Islet of Langerhans (tissue), 1 donor: Measurements from ENCODE around the gene USH1C.

Experiments used
- FAIRE-seq: peaks from one replicate; lab custom pipeline; 2011; peaks lifted over from hg19 to GRCh38; lab: Jason Lieb, UNC

The USH1C gene

DNA sequence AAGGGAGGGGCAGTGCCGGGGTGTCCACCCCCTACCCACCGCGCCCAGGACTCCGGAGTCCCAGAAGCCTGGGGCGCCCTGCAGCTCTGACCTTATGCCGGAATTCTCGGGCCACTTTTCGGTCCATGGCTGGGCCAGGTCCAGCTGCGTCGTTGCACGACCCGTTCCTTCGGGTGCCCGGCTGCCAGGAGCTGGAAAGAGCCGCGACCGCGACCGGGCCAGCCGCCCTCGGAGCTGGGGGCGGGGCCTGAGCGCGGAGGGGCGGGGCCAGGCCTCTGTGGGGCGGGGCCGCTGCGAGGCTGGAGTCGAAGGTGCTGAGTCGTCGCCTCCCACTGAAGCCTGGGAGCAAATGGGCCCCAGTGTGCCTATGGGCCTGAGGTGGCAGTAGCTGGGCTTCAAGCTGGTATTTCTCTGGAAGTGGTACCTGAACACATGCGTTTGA is at the start of gene USH1C:
USH1C (minus strand) TSS at position 236 of the 442 bp plus-strand sequence; CDS start at position 127, 109 bp downstream.
- FAIRE-seq, result no peak

DNA sequence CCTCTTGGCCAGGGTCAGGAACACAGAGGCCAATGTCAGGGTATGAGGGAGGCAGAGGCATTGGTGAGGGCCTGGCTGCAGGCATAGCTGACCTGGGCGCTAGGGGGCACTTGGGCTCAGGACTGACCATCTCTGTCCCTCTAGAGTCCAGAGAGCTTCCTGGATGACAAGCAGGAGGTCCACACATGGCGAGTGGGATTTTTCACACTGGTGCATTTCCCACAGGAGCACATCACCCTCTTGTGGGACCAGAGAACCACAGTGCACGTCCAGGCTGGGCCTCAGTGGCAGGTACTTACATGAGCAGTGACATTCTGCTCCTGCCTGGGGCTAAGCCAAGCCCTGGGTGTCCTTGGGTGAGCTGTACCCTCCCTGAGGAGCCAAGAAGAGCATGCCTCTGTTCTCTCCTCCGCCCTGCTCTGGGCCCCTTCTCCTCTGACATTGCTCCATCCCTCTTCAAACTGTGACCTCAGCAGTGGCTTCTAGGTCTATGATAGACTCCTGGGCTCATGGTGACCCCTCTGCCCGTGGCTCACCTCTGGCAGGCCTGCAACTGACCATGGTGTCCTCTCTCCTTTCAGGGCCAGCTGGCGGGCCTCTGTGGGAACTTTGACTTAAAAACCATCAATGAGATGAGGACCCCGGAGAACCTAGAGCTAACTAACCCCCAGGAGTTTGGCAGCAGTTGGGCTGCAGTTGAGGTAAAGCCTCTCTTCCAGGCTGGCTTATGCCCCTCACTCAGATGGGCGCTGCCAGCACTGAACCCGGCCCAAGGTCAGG is 49.4 kb upstream of the USH1C start:
- FAIRE-seq, result no peak

DNA sequence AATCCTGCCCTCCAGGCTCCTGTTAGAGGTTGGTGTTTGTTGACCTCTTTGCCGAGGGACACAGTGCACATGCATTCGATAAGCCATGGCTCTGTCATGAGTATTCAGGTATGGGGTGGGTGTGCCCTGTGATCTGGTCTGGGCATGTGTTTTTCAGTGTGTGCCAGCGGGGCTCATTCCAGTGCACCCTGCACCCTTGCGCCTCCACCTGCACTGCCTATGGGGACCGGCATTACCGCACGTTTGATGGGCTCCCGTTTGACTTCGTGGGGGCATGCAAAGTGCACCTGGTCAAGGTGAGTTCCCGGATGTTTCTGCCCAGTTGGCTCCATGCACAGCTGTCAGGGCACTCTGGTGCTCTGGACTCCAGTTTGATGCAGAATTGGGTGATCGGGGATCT is 47.1 kb upstream of the USH1C start:
- FAIRE-seq, result no peak

DNA sequence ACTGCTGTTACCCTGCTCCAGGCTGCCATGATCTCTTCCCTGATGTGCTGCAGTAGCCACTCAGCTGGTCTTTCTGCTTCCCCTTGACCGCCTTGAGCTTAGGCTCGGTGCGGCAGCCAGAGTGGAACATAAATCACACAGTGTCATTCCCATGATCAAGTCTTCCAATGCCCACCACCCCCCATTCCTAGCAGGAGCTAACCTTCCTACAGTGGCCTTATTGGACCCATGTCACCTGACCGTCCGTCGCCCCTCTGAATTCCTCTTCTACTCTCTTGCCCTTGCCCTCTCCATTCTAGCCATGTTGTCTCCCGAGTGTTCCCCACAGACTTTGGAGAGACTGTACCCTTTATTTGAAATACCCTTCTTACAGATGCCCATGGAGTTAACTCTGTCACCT is 46.2 kb upstream of the USH1C start:
- no peak for FAIRE-seq

DNA sequence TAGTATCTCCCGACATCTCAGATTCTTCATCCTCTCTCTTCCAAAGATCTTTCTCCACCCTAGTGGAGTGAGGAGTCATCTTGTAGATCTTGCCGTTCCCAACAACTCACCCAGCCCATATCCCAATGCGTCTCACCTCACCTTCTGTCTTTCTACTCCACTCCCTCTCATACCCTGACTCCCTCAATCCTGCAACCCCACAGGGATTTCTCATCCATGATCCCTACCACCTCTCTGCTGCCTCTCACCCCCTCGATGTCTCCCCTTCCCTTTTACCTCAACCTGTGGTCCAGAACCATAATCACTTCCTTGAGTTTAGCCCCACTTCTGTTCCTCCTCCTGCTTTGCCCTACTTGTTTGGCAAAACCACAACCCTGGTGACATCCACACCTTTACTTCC is 44.5 kb upstream of the USH1C start:
- no peak for FAIRE-seq

DNA sequence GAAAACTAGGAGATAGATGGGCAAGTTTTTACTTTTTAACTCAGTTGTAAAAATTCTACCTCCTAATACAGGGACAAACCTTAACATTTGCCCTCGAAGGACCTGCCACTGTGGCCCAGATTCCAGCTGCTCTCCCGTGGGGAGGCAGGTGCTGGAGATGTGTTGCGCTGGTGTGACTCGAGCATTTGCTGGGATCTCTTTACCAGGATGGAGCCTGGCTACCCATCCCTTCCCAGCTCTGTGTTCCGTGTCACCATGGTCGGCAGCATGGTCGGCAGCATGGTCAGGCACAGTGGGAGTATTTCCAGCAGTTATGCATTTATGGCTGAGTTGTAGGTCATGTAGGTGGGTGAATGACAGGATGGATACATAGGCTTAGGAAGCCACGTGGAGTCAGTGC is 44.0 kb upstream of the USH1C start:
- FAIRE-seq, result no peak

DNA sequence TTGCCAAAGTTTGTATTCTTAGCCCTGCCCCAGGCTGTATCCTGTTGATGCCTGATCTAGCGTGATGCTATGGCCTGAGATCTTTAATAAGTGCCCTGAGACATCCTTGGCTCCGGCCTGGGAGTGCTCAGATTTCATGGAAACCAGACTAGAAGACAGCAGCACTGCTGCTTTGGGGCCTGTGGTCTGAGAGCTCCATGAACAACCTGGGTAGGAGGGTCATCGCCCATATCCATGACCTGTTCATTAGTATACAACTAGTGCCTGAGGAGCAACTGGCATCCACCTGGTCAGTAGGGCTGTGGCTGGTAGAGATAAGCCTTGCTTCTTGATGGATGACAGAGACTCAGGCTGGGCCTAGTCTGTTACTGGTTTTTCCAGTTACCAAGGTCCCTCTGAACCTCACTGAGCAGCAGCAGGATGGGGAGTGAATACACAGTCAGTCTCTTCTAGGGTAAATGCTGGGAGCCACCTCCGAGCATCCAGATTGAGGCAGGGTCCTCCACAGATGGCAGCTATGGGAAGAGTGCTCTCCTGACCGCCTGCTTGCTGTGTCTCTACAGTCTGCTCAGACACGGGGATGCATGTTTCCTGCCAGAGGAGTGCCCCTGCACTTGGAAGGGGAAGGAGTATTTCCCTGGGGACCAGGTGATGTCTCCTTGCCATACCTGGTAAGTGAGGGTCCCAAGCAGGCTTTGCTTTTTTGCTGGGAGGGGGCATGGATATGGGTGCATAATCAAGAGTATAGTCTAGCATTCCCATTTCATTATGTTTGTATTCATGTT is 41.9 kb upstream of the USH1C start:
- FAIRE-seq, result no peak

DNA sequence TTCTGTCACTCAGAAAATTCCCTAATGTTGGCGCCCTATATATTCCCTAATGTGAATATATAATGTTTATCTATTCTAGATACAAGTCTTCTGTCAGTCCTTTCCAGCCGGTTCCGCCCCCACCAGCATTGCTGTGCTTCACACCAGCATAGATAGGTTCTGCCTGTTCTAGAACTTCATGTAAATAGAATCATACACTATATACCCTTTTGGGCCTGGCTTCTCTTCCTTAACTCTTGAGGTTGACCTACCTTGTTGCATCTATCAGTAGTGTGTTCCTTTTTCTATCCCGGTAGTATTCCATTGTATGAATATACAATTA is 37.5 kb upstream of the USH1C start:
- FAIRE-seq, result no peak

DNA sequence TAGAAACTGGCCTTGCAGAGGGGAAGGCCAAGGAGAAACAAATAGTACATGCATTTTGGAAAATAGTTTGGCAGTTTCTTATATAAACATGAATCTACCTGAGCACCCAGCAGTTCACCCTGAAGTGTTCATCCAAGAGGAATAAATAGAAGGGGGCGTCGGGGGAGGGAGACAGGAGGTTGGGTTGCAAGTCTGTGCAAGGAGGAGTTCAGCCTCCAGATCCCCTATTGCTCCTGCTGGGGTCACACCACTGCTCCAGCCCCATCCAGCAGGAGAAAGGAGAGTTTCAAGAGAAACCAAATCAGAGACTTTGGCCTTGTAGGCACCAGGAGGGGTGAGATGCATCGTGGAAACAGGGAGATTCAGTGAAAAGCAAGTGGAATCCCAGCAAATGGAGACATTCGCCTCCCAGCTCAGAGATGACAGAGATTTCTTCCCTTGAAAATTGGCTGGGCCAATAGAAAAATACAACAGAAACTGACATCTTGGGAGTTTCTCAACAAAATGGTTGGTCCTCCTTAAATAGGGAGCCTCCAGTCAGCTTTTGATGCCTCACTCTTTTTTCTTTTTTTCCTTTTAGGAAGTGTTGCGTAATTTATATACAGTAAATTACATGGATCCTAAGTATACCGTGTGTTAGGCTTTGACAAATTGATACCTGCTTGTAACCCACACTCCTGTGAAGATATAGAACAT is 37.0 kb upstream of the USH1C start:
- no peak for FAIRE-seq

DNA sequence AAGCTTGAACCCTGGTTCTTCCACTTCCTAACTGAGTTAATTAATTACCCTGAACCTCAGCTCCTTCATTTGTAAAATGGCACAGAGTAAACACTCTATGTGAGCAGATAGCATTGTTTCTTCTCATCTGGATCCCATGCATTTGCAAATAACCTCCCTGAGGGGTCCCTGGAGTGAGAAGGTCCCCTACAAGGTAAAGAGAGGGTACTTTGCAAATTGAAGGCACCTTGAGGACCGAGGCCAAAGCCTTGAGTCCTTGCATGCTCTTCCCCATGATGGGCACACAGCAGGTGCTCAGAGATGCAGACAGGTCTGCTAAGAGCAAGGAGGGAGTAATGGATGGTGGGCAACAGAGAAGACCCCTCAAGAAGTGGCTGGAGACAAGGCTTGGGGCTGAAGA is 36.1 kb upstream of the USH1C start:
- FAIRE-seq, result no peak

DNA sequence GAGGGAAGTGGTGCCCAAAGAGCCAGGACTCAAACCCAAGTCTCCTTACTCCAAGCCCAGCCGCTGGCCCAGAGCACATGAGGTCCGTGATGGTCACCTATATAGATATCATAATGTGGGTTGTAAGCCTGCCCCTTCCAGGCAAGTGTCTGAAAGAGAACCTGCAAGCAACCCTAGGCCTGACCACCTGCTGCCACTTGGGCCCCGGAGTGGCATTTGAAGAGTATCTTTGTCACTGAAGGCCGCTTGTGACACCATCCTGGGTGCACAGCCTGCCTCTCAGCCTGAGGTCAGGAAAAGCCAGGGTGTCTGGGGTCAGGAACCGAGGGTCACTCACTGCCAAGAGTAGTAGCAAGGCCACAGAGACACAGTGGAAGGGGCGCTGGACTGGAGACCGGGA is 35.2 kb upstream of the USH1C start:
- no peak for FAIRE-seq

DNA sequence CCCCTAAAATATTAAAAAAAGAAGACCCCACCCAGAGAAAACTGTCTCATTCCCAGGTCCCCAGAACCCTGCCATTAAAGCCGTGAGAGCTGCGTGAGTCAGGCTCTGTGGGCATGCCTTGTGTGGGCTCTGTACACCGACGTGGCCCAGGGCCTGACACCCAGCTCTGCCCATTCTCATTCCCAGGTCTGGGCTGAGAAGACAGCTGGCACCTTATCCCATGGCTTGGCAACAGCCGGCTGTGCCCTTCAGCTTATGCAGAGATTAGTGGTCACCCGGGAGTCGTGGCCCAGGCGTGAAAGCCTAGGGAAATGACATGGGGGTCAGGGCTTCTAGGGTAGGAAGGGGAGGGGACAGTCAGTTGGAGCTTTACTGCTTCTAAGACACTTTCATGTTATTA is 34.7 kb upstream of the USH1C start:
- no peak for FAIRE-seq

DNA sequence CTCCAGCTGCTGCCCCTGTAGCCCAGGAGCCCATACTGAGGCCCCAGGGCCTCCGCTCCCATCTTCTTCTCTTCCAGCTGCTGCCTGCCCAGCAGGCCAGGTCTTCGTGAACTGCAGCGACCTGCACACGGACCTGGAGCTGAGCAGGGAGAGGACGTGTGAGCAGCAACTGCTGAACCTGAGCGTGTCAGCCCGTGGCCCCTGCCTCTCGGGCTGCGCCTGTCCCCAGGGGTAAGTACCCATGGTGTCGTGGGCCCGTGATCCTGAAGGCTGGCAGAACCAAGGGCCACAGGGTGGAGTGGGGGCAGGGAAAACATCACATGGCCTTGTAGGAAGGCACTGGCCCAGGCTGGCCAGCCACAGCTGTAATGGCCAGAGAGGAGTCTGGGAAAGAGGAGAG is 34.1 kb upstream of the USH1C start:
- FAIRE-seq, result no peak

DNA sequence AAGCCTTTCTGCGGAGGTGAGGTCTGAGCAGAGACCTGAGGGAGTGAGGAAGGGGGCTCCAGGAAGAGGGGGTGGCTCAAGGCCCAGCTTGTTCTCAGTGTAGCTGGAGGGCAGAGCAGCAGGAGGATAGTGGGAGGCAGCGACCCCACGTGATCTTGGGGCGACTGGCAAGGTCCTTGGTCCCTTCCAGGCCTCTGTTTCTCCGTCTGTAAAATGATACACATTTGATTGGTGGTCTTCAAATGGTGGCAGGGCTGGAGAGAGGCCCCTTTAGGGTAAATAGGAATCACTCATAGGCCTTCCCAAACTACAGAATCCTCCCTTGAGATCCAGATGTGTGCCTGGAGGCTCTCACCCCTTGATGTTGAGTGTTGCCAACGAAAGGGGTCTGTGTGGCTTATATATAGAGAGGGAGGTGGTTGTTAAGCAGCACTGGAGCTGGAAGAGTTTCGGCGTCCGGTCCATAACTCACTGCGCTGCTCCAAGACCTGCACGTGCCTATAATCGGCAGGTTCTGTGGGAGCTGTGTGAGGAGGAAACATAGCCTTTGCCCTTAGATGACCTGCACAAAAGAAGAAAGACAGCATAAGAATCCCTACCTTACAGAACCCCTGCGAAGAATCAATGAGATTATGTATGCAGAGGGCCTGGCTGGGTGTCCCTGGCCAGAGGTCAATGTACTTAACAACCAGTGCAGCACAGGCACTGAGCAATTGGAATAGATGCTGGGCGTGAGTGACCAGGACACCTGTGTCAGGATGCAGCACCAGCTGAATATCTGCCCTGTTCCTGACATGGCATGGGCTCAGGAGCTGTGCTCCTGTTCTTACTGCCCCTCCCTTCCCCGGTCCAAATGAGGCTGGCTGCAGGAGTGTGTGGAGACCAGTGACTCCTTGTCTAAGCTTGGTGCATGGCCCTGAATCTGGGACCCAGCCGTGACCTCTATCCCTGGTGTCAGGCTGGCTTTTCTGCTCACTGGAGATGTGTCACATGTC is 31.5 kb upstream of the USH1C start:
- FAIRE-seq, result no peak

DNA sequence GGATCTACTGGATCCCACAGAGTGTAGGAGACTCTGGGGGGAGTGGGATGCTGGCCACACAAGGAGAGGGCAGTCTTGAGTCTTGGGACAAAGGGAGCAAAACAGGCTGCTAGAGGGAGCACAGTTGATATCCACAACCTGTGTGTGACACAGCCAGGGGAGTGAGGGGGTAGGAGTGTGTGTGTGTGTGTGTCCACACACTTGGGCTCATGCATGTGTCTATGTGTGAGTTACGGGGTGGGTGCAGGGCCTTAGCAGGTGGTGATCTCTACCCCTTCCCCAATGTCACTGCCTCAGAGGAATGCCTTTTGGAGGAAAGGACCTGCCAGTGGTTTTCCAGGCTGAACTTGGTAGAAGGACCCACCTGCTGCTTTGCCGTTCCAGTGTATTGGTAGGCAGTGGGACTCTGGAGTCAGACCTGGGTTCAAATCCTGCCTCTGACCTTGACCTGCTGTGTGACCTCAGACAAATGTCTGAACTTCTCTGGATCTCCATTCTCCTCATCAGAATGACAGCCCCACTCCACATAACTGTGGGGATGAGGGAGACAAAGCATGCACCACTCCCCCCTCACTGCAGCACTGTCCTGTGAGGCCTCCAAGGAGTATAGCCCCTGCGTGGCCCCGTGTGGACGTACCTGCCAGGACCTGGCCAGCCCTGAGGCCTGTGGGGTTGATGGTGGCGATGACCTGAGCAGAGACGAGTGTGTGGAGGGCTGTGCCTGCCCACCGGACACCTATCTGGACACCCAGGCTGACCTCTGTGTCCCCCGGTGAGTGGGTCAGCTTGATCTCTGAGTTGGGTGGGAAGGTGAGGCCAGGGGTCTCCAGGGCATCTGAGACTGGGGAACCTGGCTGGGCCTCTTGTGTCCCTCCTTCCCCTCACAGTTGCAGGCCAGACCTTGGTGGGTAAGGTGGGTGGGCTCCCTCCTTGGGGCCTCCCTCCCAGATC is 30.2 kb upstream of the USH1C start:
- no peak for FAIRE-seq

DNA sequence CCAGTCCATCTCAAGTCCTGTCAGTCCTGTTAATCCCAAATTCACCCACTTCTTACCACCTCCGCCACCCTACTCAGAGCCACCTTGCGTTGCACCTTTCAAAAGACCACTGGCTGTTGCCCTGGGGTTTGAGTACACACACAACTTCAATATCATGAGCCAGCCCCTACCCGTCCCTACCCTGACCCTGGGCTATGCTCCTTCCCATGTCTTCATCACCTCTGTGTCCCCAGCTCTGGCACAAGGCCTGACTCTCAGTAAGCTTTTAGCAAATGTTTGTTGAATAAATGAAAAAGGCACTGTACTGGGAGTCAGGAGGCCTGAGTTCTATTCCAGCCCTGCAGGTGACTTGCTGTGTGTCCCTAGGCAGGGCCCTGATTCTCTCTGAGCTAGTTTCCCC is 29.3 kb upstream of the USH1C start:
- no peak for FAIRE-seq

DNA sequence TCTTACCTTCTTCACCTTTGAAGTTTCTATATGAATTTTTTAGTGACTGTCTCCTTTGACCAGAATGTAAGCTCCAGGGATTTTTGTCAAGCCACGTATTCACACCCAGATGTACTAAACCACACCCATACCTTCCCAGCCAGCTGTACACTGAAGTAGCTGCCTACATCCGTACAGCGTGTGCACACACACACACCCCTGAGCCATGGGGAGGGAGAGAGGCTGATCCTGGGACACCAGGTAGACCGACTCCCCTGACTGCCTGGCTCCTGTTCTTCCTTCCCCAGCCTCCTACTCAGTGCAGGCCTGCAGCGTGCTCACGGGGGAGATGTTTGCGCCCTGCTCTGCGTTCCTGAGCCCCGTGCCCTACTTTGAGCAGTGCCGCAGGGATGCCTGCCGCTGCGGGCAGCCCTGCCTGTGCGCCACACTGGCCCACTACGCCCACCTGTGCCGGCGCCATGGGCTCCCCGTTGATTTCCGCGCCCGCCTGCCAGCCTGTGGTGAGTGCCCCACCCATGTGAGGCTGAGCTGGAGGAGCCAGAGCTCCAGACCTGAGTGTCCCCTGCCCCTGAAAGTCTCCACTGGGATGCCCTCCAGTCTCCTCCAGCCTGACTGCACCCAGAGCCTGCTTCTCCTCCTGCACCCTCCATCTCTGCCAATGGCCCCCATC is 28.7 kb upstream of the USH1C start:
- no peak for FAIRE-seq

DNA sequence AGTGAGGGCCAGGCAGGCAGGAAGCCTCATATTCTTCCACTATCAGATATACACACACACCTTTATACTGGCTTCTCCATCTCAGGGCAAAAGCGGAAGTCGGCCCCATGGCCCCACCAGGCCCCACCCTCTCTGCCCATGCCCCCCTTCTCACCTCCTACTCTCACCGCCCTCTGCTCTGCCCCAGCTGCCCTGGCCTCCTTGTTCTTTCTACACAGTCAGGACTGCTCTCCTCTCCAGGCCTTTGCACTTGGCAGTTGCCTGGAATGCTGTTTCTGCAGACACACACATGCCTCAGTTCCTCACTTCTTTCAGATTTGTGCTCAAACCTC is 28.1 kb upstream of the USH1C start:
- no peak for FAIRE-seq

DNA sequence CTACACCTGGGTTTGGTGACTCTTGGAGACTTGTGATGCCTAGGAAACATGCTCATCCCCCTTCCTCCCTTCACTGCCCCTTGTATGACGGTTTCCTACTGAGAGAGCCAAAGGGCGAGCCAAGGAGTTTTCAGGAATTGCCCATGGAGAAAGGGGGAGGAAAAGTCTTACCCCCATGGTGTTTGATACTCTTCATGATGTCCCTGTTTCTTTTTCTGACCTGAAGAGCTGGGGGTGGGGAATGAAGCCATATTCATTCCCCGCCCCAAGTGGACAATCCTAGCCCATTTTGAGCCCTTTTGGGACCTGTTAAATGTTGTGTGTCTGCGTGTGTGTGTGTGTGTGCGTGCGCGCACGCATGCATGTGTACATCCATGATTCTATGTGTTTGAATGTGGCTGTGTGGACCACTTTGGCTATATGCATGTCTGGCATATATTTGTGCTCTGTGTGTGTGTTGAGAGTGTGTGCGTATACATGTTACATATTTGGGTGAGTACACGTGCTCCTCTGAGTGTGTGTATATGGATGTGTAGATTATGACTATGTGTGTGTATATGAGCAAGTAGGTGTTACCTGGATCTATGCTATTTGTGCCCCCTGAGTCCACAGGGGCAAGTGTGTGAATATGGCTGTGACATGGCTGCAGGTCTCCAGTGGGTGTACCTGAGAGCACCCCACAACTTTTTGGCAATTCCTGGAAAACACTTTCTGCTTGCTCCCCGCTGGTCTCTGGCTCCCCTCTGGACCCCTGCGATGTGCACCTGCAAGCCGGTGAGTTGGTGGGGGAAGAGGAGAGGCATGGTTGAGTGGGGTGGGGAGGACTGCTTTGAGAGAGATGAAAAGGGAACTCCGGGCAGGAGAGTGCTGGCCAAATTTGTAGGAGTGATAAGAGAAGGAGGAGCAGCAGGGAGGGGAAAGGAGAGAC is 27.5 kb upstream of the USH1C start:
- no peak for FAIRE-seq
